ENCODE data around the gene ABCC1. TPM values are rescaled to one million over a fixed set of nuclear protein-coding genes. Genes with fewer than 3 reads are reported as not detected.
A peak's percentile ranks its signal among the peaks of the same experiment; 100 is the strongest.

Gene ABCC1
- total RNA-seq, 2 donors from 2014 or later = 22.0 to 22.2 TPM

- Histone ChIP-seq H3K4me3 (no peak overlapping the region), H3K9me3 (no peaks in the 10 kb centered on the region), H3K27me3 (no peaks in the 10 kb centered on the region), H3K27ac (no peak overlapping the region), H3K4me1 (peaks cover 6% of the 10 kb centered on the region), H3K36me3 (peaks cover 13% of the 10 kb centered on the region), H3K9ac (ENCODE audit: low read depth in 2 of 2, low read length in 2 of 2) (no peak overlapping the region)
- intact Hi-C loops (cut with DNase I) = loop anchor here (10.0 kb wide), 1 partner anchor 356 kb away; no protein-coding TSS in a partner anchor
- TF ChIP-seq, protein P1, sequence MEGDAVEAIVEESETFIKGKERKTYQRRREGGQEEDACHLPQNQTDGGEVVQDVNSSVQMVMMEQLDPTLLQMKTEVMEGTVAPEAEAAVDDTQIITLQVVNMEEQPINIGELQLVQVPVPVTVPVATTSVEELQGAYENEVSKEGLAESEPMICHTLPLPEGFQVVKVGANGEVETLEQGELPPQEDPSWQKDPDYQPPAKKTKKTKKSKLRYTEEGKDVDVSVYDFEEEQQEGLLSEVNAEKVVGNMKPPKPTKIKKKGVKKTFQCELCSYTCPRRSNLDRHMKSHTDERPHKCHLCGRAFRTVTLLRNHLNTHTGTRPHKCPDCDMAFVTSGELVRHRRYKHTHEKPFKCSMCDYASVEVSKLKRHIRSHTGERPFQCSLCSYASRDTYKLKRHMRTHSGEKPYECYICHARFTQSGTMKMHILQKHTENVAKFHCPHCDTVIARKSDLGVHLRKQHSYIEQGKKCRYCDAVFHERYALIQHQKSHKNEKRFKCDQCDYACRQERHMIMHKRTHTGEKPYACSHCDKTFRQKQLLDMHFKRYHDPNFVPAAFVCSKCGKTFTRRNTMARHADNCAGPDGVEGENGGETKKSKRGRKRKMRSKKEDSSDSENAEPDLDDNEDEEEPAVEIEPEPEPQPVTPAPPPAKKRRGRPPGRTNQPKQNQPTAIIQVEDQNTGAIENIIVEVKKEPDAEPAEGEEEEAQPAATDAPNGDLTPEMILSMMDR (IDR thresholded peaks at IDR 0.05) = no peak
- peak; percentile 46 for DNase-seq
These were observed 171.2 kb downstream of the ABCC1 start for GRCh38 chr16:16120382-16121184.

GRCh38 chr16:16121185-16121727 lies 171.8 kb downstream of the ABCC1 start:
- intact Hi-C loops (cut with DNase I) = loop anchor here (10.0 kb wide), 1 partner anchor 356 kb away; no protein-coding TSS in a partner anchor
- TF ChIP-seq, protein P1 (IDR thresholded peaks at IDR 0.05) = no peak

GRCh38 chr16:16122264-16122663 lies 172.8 kb downstream of the ABCC1 start:
- Histone ChIP-seq H3K9ac (ENCODE audit: low read depth in 2 of 2, low read length in 2 of 2) (no peak overlapping the region), H3K9me3 (no peaks in the 10 kb centered on the region), H3K4me1 (peaks cover 6% of the 10 kb centered on the region), H3K27me3 (no peaks in the 10 kb centered on the region), H3K36me3 (peaks cover 2% of the 10 kb centered on the region), H3K27ac (no peak overlapping the region), H3K4me3 (no peak overlapping the region)
- TF ChIP-seq, protein P1 (IDR thresholded peaks at IDR 0.05) = no peak
- DNase-seq = no peak
- intact Hi-C loops (cut with DNase I) = loop anchor here (10.0 kb wide), 1 partner anchor 357 kb away; no protein-coding TSS in a partner anchor

More at GRCh38 chr16:16121185-16121727, 171.8 kb downstream of the ABCC1 start:
- H3K36me3 ChIP-seq = peaks cover 12% of the 10 kb centered on the region
- no peak overlapping the region for H3K9ac ChIP-seq (ENCODE audit: low read depth in 2 of 2, low read length in 2 of 2)
- H3K27ac ChIP-seq = no peak overlapping the region
- H3K27me3 ChIP-seq = no peaks in the 10 kb centered on the region
- H3K9me3 ChIP-seq = no peaks in the 10 kb centered on the region
- no peak overlapping the region for H3K4me3 ChIP-seq
- no peak for DNase-seq
- peaks cover 6% of the 10 kb centered on the region for H3K4me1 ChIP-seq

DNA sequence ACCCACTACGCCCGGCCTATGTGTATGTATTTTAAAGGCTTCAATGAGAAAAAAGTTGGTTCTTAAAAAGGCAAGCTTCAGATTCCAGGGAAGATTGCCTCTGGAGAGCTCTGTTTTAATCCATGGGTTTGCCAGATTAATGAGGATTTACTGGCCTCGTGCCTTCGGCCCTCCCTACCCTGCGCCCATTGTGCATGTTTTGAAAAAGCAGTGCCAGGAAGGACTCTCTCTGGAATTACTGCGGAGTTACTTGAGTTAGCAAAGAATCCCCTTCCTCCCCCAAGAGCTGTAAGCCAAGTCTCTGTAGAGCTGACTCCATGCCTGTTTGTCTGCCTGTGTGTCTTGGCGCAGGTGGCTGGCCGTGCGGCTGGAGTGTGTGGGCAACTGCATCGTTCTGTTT lies 175.0 kb downstream of the ABCC1 start:
- intact Hi-C loops (cut with DNase I) = loop anchor here (10.0 kb wide), 1 partner anchor 360 kb away; no protein-coding TSS in a partner anchor
- H3K27ac ChIP-seq = no peak overlapping the region

GRCh38 chr16:16124974-16125373 lies 175.6 kb downstream of the ABCC1 start:
- no peaks in the 10 kb centered on the region for H3K9me3 ChIP-seq
- no peak for DNase-seq
- intact Hi-C loops (cut with DNase I) = loop anchor here (5.0 to 10.0 kb wide), 2 partner anchors 253 to 360 kb away; no protein-coding TSS in a partner anchor
- H3K4me1 ChIP-seq = peaks cover 3% of the 10 kb centered on the region
- TF ChIP-seq, protein P1 (IDR thresholded peaks at IDR 0.05) = no peak
- peaks cover 3% of the 10 kb centered on the region for H3K36me3 ChIP-seq
- H3K9ac ChIP-seq (ENCODE audit: low read depth in 2 of 2, low read length in 2 of 2) = no peak overlapping the region
- no peak overlapping the region for H3K4me3 ChIP-seq
- H3K27me3 ChIP-seq = no peaks in the 10 kb centered on the region
- no peak overlapping the region for H3K27ac ChIP-seq

More for the DNA sequence above, 175.0 kb downstream of the ABCC1 start:
- TF ChIP-seq, protein P1 (IDR thresholded peaks at IDR 0.05) = no peak
- Histone ChIP-seq H3K27me3 (no peaks in the 10 kb centered on the region), H3K9ac (ENCODE audit: low read depth in 2 of 2, low read length in 2 of 2) (no peak overlapping the region), H3K9me3 (no peaks in the 10 kb centered on the region), H3K36me3 (no peaks in the 10 kb centered on the region), H3K4me1 (peaks cover 4% of the 10 kb centered on the region), H3K4me3 (no peak overlapping the region)
- no peak for DNase-seq

Data from colonic mucosa (tissue), 4 donors.